Left ventricle myocardium inferior (tissue), 1 donor: ENCODE data around the gene RFX2. TPM values are rescaled to one million over a fixed set of nuclear protein-coding genes. Genes with fewer than 3 reads are reported as not detected.
"Not testable (repeated sequence)": the region's sequence is repeated elsewhere in the genome, so short reads cannot be mapped to it uniquely, and the experiment has no call there.

Experiments used
- DNase-seq: peaks from one replicate; pipeline ENCODE4 v3.0.0-alpha.2; 2020
- H3K27ac ChIP-seq: fragments of 200-600 bp; replicated peaks from 2 replicates; pipeline ENCODE4 v1.8.0; 2021
- H3K27me3 ChIP-seq: fragments of 200-600 bp; 2 replicates; pipeline ENCODE4 v1.8.0; 2021; ENCODE audit warnings: low read depth
- H3K36me3 ChIP-seq: fragments of 200-600 bp; 2 replicates; pipeline ENCODE4 v1.8.0; 2021
- H3K4me1 ChIP-seq: fragments of 200-600 bp; 2 replicates; pipeline ENCODE4 v1.8.0; 2021
- H3K4me3 ChIP-seq: fragments of 200-600 bp; 2 replicates; pipeline ENCODE4 v1.8.0; 2021; ENCODE audit warnings: mild to moderate bottlenecking, moderate library complexity
- H3K9me3 ChIP-seq: fragments of 200-600 bp; replicated peaks from 2 replicates; pipeline ENCODE4 v1.8.0; 2021
- CTCF ChIP-seq: fragments of 200-600 bp; IDR thresholded peaks from 2 replicates; pipeline ENCODE4 v1.8.0; 2021; ENCODE audit warnings: antibody characterized with exemption, mild to moderate bottlenecking, borderline replicate concordance
- intact Hi-C: fragments of 100-400 bp; cut with micrococcal nuclease; formaldehyde crosslinking; loops from one replicate; pipeline ENCODE4 v1.11.0; 2022
- total RNA-seq: library from RNA; stranded (reverse); fragmentation: NEBNext Ultra II Directional; extraction: Animal tissue kit (Norgen Biotek cat#: 25700); gene quantifications from one replicate; pipeline ENCODE4 v1.2.1, GENCODE V29; 2021
- donor health status: DM: no; HTN: yes; CAD: no; lungs with severe emphysema.

The RFX2 gene
- total RNA-seq, 1 donor from 2014 or later: 6.1 TPM

DNA sequence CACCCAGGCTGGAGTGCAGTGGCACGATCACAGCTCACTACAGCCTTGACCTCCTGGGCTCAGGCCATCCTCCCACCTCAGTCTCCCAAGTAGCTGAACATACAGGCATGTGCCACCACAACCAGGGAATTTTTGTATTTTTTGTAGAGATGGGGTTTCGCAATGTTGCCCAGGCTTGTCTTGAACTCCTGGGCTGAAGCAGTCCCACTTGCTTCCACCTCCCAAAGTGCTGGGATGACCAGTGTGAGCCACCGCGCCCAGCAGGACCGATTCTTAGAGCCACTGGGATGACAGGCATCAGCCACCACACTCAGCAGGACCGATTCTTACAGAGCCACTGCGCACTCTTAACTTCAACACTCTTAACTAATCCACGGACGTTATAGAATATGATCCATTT is 77.5 kb downstream of the RFX2 start:
- TF ChIP-seq CTCF: no peak
- no peak overlapping the region for H3K4me3 ChIP-seq
- intact Hi-C loops: no loop called here
- peaks cover 16% of the 10 kb centered on the region for H3K36me3 ChIP-seq
- H3K27me3 ChIP-seq: no peaks in the 10 kb centered on the region
- no peak for DNase-seq
- no peak overlapping the region for H3K27ac ChIP-seq
- H3K4me1 ChIP-seq: no peaks in the 10 kb centered on the region
- peaks cover 6% of the 10 kb centered on the region for H3K9me3 ChIP-seq

GRCh38 chr19:6032381-6032780 is 77.9 kb downstream of the RFX2 start:
- no peak overlapping the region for H3K27ac ChIP-seq
- H3K9me3 ChIP-seq: peaks cover 4% of the 10 kb centered on the region
- H3K36me3 ChIP-seq: peaks cover 12% of the 10 kb centered on the region
- DNase-seq: no peak
- TF ChIP-seq CTCF: no peak
- no peak overlapping the region for H3K4me3 ChIP-seq
- no peaks in the 10 kb centered on the region for H3K4me1 ChIP-seq
- intact Hi-C loops: no loop called here
- H3K27me3 ChIP-seq: no peaks in the 10 kb centered on the region

DNA sequence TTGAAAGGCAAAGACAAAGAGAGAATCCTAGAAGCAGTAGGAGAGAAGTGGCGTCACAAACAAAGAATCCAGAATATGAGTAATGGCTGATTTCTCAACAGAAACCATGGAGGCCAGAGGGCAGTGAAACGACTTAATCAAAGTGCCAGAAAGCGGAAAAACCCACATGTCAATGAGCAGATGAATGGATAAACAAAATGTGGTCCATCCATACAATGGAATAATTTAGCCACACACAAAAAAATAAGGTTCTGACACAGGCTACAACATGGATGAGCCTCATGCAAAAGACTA is 80.1 kb downstream of the RFX2 start:
- Histone ChIP-seq H3K36me3 (peaks cover 11% of the 10 kb centered on the region), H3K9me3 (no peaks in the 10 kb centered on the region), H3K4me1 (no peaks in the 10 kb centered on the region), H3K27ac (no peak overlapping the region), H3K27me3 (no peaks in the 10 kb centered on the region), H3K4me3 (no peak overlapping the region)
- TF ChIP-seq CTCF: no peak
- no peak for DNase-seq
- intact Hi-C loops: no loop called here

GRCh38 chr19:6026390-6027227 is 83.7 kb downstream of the RFX2 start:
- Histone ChIP-seq H3K36me3 (peaks cover 14% of the 10 kb centered on the region), H3K4me1 (peaks cover 16% of the 10 kb centered on the region), H3K4me3 (no peak overlapping the region), H3K27ac (no peak overlapping the region), H3K27me3 (no peaks in the 10 kb centered on the region), H3K9me3 (no peaks in the 10 kb centered on the region)
- DNase-seq: no peak
- no peak for TF ChIP-seq CTCF
- intact Hi-C loops: no loop called here

GRCh38 chr19:6024756-6025155 is 85.5 kb downstream of the RFX2 start:
- H3K9me3 ChIP-seq, H3K4me3 ChIP-seq, H3K27me3 ChIP-seq, H3K27ac ChIP-seq, DNase-seq: not testable (repeated sequence)
- Histone ChIP-seq H3K36me3 (peaks cover 17% of the 10 kb centered on the region), H3K4me1 (peaks cover 16% of the 10 kb centered on the region)
- intact Hi-C loops: loop anchor here (5.0 kb wide), 1 partner anchor 37 kb away; no protein-coding TSS in a partner anchor

GRCh38 chr19:6023936-6024335 is 86.4 kb downstream of the RFX2 start:
- H3K36me3 ChIP-seq: peaks cover 18% of the 10 kb centered on the region
- H3K4me1 ChIP-seq: peaks cover 16% of the 10 kb centered on the region
- H3K9me3 ChIP-seq: no peaks in the 10 kb centered on the region
- no peaks in the 10 kb centered on the region for H3K27me3 ChIP-seq
- no peak for TF ChIP-seq CTCF
- H3K4me3 ChIP-seq: no peak overlapping the region
- H3K27ac ChIP-seq: no peak overlapping the region
- intact Hi-C loops: loop anchor here (5.0 kb wide), 1 partner anchor 37 kb away; no protein-coding TSS in a partner anchor
- DNase-seq: no peak
